NCI-H2171 (cell line): ENCODE measurements around the gene NR3C2.
"Not testable (repeated sequence)": the region's sequence is repeated elsewhere in the genome, so short reads cannot be mapped to it uniquely, and the experiment has no call there.

Experiments used
- DNase-seq: peaks from one replicate; lab custom pipeline; 2025; lab: John Stamatoyannopoulos, UW

NR3C2 gene

GRCh38 chr4:148164557-148164956 lies 277.7 kb downstream of the NR3C2 start:
- peak; percentile 2 for DNase-seq

- DNase-seq = no peak
These were observed 279.2 kb downstream of the NR3C2 start for GRCh38 chr4:148162991-148163390.

GRCh38 chr4:148162519-148162918 lies 279.7 kb downstream of the NR3C2 start:
- no peak for DNase-seq

GRCh38 chr4:148161601-148162000 lies 280.6 kb downstream of the NR3C2 start:
- DNase-seq = no peak

- DNase-seq = no peak
These were observed 282.4 kb downstream of the NR3C2 start for GRCh38 chr4:148159793-148160192.

GRCh38 chr4:148154769-148155168 lies 287.4 kb downstream of the NR3C2 start:
- no peak for DNase-seq

GRCh38 chr4:148152868-148153625 lies 289.2 kb downstream of the NR3C2 start:
- no peak for DNase-seq

GRCh38 chr4:148151806-148152205 lies 290.4 kb downstream of the NR3C2 start:
- no peak for DNase-seq

GRCh38 chr4:148145475-148145874 lies 296.7 kb downstream of the NR3C2 start:
- no peak for DNase-seq

GRCh38 chr4:148143174-148143573 lies 299.0 kb downstream of the NR3C2 start:
- no peak for DNase-seq

- DNase-seq = no peak
These were observed 300.7 kb downstream of the NR3C2 start for GRCh38 chr4:148141501-148141900.

- no peak for DNase-seq
These were observed 315.4 kb downstream of the NR3C2 start for GRCh38 chr4:148126825-148127224.

GRCh38 chr4:148124512-148124911 lies 317.7 kb downstream of the NR3C2 start:
- DNase-seq = no peak

- not testable (repeated sequence) for DNase-seq
These were observed 319.1 kb downstream of the NR3C2 start for GRCh38 chr4:148123161-148123560.

- no peak for DNase-seq
These were observed 322.0 kb downstream of the NR3C2 start for GRCh38 chr4:148120216-148120615.

- DNase-seq = no peak
These were observed 323.6 kb downstream of the NR3C2 start for GRCh38 chr4:148118633-148119032.

- no peak for DNase-seq
These were observed 324.0 kb downstream of the NR3C2 start for GRCh38 chr4:148118179-148118578.

GRCh38 chr4:148116969-148117368 lies 325.2 kb downstream of the NR3C2 start:
- no peak for DNase-seq

GRCh38 chr4:148116264-148116663 lies 325.9 kb downstream of the NR3C2 start:
- peak; percentile 8 for DNase-seq

GRCh38 chr4:148114436-148114835 lies 327.8 kb downstream of the NR3C2 start:
- DNase-seq = no peak

- DNase-seq = no peak
These were observed 329.8 kb downstream of the NR3C2 start for GRCh38 chr4:148112231-148112982.

GRCh38 chr4:148110169-148110568 lies 332.0 kb downstream of the NR3C2 start:
- no peak for DNase-seq

GRCh38 chr4:148109216-148109615 lies 333.0 kb downstream of the NR3C2 start:
- no peak for DNase-seq
